Measurements from ENCODE around the gene IL21R. TPM values are rescaled to one million over a fixed set of nuclear protein-coding genes. Genes with fewer than 3 reads are reported as not detected.

Gene IL21R
- total RNA-seq, 1 donor from 2014 or later = 72.3 TPM

GRCh38 chr16:27399969-27400368 lies 2.0 kb upstream of the IL21R start:
- intact Hi-C loops (cut with micrococcal nuclease) = loop anchor here (10.0 kb wide), 2 partner anchors 145 to 805 kb away; partner anchors contain the start of gene GTF3C1

GRCh38 chr16:27400751-27401620 lies 988 bp upstream of the IL21R start:
- intact Hi-C loops (cut with micrococcal nuclease) = loop anchor here (10.0 kb wide), 2 partner anchors 144 to 806 kb away; partner anchors contain the start of gene GTF3C1

DNA sequence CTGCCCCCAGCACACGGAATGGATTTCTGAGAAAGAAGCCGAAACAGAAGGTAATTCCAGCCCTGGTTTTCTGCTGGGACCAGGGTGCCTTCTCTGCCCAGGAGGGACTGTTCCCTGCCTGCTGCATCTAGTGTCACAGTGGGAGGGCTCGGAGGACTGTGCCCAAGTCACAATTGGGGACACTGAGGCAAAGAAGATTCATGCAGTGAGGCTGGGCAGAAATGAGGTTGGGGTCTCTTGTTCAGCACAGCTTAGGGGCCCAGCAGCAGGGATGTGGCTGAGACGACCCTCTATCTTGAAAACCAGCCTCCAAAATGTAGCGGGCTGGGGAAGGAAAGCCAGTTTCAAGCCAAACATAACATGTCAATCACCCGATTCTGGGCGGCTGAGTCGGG lies 592 bp downstream of the IL21R start:
- intact Hi-C loops (cut with micrococcal nuclease) = loop anchor here (1.0 to 10.0 kb wide), 10 partner anchors 24 to 808 kb away; partner anchors contain the start of genes GTF3C1 and KDM8

- intact Hi-C loops (cut with micrococcal nuclease) = loop anchor here (1.0 to 10.0 kb wide), 10 partner anchors 23 to 808 kb away; partner anchors contain the start of genes GTF3C1 and KDM8
These were observed 1.1 kb downstream of the IL21R start for GRCh38 chr16:27402964-27403600.

DNA sequence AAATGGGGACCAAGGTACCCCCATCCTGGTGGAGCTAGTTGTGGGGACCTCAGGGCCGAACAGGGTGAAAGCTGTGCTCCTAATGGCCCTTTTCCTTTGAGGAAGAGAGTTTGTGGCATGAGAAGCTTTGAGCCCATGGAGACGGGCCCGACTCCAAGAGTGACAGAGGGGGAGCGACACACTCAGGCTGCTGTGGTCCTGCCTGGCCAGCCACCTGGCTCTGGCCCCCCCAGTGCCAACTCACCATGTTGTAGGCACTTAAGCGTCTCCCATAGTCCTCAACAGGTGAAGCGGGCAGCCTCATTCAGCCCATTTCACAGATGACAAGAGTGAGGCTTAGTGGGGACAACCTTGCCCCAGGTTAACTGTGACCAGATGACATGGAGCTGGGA lies 1.6 kb downstream of the IL21R start:
- intact Hi-C loops (cut with micrococcal nuclease) = loop anchor here (2.0 to 10.0 kb wide), 5 partner anchors 43 to 809 kb away; partner anchors contain the start of gene GTF3C1

DNA sequence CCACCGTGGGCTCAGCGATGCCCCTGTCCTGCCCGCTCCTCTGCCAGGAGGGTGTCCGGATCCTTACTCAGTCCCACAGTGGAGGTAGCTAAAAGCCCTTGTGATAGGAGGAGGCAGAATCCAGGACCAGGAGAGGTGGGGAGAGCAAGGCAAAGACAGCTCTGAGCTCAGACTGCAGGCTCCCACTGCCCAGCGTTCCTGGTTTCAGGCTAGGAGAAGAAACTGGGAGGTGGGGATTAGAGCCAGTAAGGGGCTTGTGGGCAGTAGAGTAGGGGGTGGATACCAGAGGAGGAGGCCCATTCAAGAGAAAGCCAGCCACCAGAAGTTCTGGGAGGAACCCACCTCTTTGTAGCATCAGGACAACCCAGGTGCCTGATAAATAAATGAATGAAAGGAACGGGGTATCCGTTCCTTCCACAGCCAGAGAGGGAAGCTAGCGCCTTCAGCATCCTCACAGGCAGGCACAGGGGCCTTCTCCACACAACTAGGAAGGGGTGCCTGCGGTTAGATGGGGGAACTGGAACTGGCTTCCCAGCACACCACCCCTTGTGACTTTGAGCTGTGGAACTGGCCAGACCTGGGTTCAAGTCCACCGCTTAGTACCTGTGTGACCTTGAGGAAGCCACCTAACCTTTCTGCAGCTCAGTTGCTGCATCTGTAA lies 2.3 kb downstream of the IL21R start:
- intact Hi-C loops (cut with micrococcal nuclease) = loop anchor here (10.0 kb wide), 2 partner anchors 141 to 809 kb away; partner anchors contain the start of gene GTF3C1

- intact Hi-C loops (cut with micrococcal nuclease) = loop anchor here (1.0 to 10.0 kb wide), 3 partner anchors 21 to 811 kb away; partner anchors contain the start of gene GTF3C1
These were observed 3.8 kb downstream of the IL21R start for GRCh38 chr16:27405546-27406451.

GRCh38 chr16:27406511-27407128 lies 4.6 kb downstream of the IL21R start:
- intact Hi-C loops (cut with micrococcal nuclease) = loop anchor here (1.0 to 10.0 kb wide), 3 partner anchors 20 to 812 kb away; partner anchors contain the start of gene GTF3C1

GRCh38 chr16:27407133-27407532 lies 5.2 kb downstream of the IL21R start:
- intact Hi-C loops (cut with micrococcal nuclease) = loop anchor here (10.0 kb wide), 2 partner anchors 138 to 812 kb away; partner anchors contain the start of gene GTF3C1

DNA sequence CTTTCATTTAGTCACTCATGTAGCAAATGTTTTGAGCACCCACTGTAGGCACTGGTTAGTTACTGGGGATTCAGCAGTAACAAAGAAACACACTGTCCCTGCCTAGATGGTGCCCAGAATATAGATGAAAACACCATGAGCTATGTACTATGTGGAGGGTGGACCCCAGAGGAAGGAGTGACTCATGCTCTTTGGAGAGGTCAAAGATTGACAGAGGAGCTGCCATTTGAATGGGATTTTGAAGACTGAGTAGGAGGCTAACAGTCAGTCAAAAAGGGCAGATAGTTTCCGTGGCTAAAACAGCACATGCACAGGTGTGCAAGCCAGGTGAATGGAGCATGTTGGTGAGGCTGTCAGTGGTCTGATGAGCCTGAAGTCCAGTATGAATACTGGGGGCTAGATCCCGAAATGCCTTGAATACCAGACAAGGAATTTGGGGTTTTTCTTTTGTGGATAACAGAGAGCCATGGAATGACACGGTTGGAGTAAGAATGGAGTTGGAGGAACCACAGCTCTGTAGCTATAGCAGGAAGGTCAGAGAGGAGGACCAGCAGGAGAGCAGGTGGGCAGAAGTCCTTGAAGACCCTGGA lies 6.1 kb downstream of the IL21R start:
- intact Hi-C loops (cut with micrococcal nuclease) = loop anchor here (10.0 kb wide), 2 partner anchors 137 to 813 kb away; partner anchors contain the start of gene GTF3C1

GRCh38 chr16:27408602-27409031 lies 6.6 kb downstream of the IL21R start:
- intact Hi-C loops (cut with micrococcal nuclease) = loop anchor here (10.0 kb wide), 2 partner anchors 136 to 814 kb away; partner anchors contain the start of gene GTF3C1

GRCh38 chr16:27409958-27410357 lies 8.0 kb downstream of the IL21R start:
- intact Hi-C loops (cut with micrococcal nuclease) = loop anchor here (10.0 kb wide), 2 partner anchors 135 to 815 kb away; partner anchors contain the start of gene GTF3C1

GRCh38 chr16:27410761-27411160 lies 8.8 kb downstream of the IL21R start:
- intact Hi-C loops (cut with micrococcal nuclease) = no loop called here

- intact Hi-C loops (cut with micrococcal nuclease) = loop anchor here (1.0 kb wide), 1 partner anchor 8 kb away; no protein-coding TSS in a partner anchor
These were observed 12.0 kb downstream of the IL21R start for GRCh38 chr16:27413956-27414355.

GRCh38 chr16:27414788-27415431 lies 12.9 kb downstream of the IL21R start:
- intact Hi-C loops (cut with micrococcal nuclease) = no loop called here

DNA sequence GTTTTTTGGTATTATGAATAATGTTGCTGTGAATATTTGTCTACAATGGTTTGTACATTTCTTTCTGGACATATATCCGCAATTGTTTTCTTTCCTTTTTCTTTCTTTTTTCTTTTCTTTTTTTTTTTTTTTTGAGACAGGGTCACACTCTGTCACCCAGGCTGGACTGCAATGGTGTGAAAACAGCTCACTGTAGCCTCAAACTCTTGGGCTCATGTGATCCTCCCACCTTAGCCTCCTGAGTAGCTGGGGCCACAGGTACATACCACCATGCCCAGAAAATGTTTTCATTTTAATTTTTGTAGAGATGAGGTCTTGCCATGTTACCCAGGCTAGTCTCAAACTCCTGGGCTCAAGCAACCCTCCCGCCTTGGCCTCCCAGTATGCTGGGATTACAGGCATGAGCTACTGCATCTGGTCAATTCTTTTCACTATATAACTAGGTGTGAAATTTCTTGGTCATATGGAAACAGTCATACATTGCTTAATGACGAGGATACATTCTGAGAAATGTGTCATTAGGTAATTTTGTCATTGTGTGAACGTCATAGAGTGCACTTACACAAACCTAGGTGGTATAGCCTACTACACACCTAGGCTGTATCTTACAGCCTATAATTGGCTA lies 15.2 kb downstream of the IL21R start:
- intact Hi-C loops (cut with micrococcal nuclease) = no loop called here

- intact Hi-C loops (cut with micrococcal nuclease) = loop anchor here (1.0 kb wide), 1 partner anchor 9 kb away; no protein-coding TSS in a partner anchor
These were observed 20.2 kb downstream of the IL21R start for GRCh38 chr16:27421961-27422740.
